Ishikawa (cell line): Measurements from ENCODE around the gene CARHSP1.

Source experiments
- CEBPB ChIP-seq: IDR thresholded peaks from 2 replicates; pipeline ENCODE4 v1.6.1; 2012
- CREB1 ChIP-seq: IDR thresholded peaks from 2 replicates; pipeline ENCODE4 v1.6.1; 2012; ENCODE audit warnings: low read depth
- EGR1 ChIP-seq: IDR thresholded peaks from 2 replicates; pipeline ENCODE4 v1.6.1; 2012
- EP300 ChIP-seq: IDR thresholded peaks from 2 replicates; pipeline ENCODE4 v1.6.1; 2012; ENCODE audit warnings: borderline replicate concordance
- FOXM1 ChIP-seq: IDR thresholded peaks from 2 replicates; pipeline ENCODE4 v1.6.1; 2012; ENCODE audit warnings: low read depth, borderline replicate concordance
- NFIC ChIP-seq: IDR thresholded peaks from 2 replicates; pipeline ENCODE4 v1.6.1; 2012
- RAD21 ChIP-seq: IDR thresholded peaks from 2 replicates; pipeline ENCODE4 v1.6.1; 2012; ENCODE audit warnings: low read depth
- TAF1 ChIP-seq: IDR thresholded peaks from 2 replicates; pipeline ENCODE4 v1.6.1; 2012; ENCODE audit warnings: low read depth, mild to moderate bottlenecking
- TCF12 ChIP-seq: IDR thresholded peaks from 2 replicates; pipeline ENCODE4 v1.6.1; 2012; ENCODE audit warnings: low read depth
- TEAD4 ChIP-seq: IDR thresholded peaks from 2 replicates; pipeline ENCODE4 v1.6.1; 2012
- YY1 ChIP-seq: IDR thresholded peaks from 2 replicates; pipeline ENCODE4 v1.6.1; 2012; ENCODE audit warnings: low read depth
- ZBTB7A ChIP-seq: IDR thresholded peaks from 2 replicates; pipeline ENCODE4 v1.6.1; 2012; ENCODE audit warnings: low read depth
- TF ChIP-seq, protein P1 (sequence below): IDR thresholded peaks from 2 replicates; pipeline ENCODE4 v1.6.1; 2012
- TF ChIP-seq, protein P2 (sequence below): IDR thresholded peaks from 2 replicates; pipeline ENCODE4 v1.6.1; 2012; ENCODE audit warnings: low read depth, mild to moderate bottlenecking
- TF ChIP-seq, protein P3 (sequence below): IDR thresholded peaks from 2 replicates; pipeline ENCODE4 v1.6.1; 2012

CARHSP1 gene

GRCh38 chr16:8898660-8899318, 30.0 kb upstream of the CARHSP1 start:
- TF ChIP-seq RAD21 (no peak), FOXM1 (no peak), TAF1 (no peak), EGR1 (no peak), CEBPB (no peak), CREB1 (no peak), NFIC (no peak), YY1 (no peak), TEAD4 (no peak), TCF12 (no peak), EP300 (no peak)
- TF ChIP-seq, protein P1, sequence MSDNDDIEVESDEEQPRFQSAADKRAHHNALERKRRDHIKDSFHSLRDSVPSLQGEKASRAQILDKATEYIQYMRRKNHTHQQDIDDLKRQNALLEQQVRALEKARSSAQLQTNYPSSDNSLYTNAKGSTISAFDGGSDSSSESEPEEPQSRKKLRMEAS: no peak
- TF ChIP-seq, protein P2, sequence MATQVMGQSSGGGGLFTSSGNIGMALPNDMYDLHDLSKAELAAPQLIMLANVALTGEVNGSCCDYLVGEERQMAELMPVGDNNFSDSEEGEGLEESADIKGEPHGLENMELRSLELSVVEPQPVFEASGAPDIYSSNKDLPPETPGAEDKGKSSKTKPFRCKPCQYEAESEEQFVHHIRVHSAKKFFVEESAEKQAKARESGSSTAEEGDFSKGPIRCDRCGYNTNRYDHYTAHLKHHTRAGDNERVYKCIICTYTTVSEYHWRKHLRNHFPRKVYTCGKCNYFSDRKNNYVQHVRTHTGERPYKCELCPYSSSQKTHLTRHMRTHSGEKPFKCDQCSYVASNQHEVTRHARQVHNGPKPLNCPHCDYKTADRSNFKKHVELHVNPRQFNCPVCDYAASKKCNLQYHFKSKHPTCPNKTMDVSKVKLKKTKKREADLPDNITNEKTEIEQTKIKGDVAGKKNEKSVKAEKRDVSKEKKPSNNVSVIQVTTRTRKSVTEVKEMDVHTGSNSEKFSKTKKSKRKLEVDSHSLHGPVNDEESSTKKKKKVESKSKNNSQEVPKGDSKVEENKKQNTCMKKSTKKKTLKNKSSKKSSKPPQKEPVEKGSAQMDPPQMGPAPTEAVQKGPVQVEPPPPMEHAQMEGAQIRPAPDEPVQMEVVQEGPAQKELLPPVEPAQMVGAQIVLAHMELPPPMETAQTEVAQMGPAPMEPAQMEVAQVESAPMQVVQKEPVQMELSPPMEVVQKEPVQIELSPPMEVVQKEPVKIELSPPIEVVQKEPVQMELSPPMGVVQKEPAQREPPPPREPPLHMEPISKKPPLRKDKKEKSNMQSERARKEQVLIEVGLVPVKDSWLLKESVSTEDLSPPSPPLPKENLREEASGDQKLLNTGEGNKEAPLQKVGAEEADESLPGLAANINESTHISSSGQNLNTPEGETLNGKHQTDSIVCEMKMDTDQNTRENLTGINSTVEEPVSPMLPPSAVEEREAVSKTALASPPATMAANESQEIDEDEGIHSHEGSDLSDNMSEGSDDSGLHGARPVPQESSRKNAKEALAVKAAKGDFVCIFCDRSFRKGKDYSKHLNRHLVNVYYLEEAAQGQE: no peak

- no peak for TF ChIP-seq TEAD4
- TF ChIP-seq CEBPB: no peak
- no peak for TF ChIP-seq TCF12
- TF ChIP-seq ZBTB7A: no peak
- TF ChIP-seq, protein P2: no peak
- no peak for TF ChIP-seq CREB1
- TF ChIP-seq, protein P3, sequence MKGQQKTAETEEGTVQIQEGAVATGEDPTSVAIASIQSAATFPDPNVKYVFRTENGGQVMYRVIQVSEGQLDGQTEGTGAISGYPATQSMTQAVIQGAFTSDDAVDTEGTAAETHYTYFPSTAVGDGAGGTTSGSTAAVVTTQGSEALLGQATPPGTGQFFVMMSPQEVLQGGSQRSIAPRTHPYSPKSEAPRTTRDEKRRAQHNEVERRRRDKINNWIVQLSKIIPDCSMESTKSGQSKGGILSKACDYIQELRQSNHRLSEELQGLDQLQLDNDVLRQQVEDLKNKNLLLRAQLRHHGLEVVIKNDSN: no peak
- no peak for TF ChIP-seq NFIC
- no peak for TF ChIP-seq EP300
- no peak for TF ChIP-seq FOXM1
- TF ChIP-seq, protein P1: no peak
- no peak for TF ChIP-seq RAD21
- TF ChIP-seq EGR1: no peak
- no peak for TF ChIP-seq YY1
- TF ChIP-seq TAF1: no peak
Measured at GRCh38 chr16:8894736-8895334, 26.0 kb upstream of the CARHSP1 start.

DNA sequence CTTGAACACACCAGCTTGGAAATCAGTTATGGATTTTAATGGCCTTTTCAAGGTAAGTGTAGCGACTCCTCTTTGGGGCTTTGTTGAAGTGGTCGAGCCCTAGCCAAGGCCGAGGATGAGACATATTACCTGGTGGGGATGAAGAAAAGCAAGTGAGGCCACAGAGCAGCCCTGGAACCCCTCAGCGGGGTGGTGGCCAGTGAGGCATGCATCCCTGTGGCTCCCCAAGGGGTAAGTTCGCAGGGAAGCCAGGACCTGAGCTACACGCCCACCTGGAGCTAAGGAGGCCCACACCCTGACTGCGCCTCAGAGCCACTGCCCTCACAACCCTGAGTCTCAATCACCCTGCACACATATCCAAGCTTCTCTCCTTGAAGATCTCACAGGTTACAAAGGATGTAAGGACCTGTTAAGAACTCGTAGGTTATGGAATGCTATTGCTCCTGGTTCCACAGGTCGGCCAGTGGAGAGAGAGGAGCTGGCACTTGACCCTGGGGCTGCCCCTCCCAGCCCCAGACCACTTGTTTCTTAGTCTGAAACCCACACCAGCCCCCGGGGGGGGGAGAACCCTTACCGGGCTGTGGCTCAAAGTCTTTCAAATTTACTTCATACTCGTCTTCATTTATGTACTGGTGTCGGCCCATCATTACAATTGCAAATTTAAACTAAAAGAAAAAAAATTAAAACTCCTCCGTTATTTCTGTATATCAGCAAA, 25.3 kb upstream of the CARHSP1 start:
- TF ChIP-seq CEBPB: no peak
- no peak for TF ChIP-seq RAD21
- TF ChIP-seq TAF1: no peak
- TF ChIP-seq EP300: no peak
- TF ChIP-seq FOXM1: no peak
- TF ChIP-seq NFIC: no peak
- no peak for TF ChIP-seq TEAD4
- TF ChIP-seq, protein P1: no peak

GRCh38 chr16:8893426-8893825, 24.6 kb upstream of the CARHSP1 start:
- TF ChIP-seq EP300 (no peak), RAD21 (no peak), CEBPB (no peak), EGR1 (no peak), TCF12 (no peak), NFIC (no peak), ZBTB7A (no peak), CREB1 (no peak), FOXM1 (no peak), TEAD4 (no peak), YY1 (no peak), TAF1 (no peak)
- TF ChIP-seq, protein P2: no peak
- TF ChIP-seq, protein P3: no peak
- TF ChIP-seq, protein P1: no peak
